ENCODE measurements around the gene FBRSL1.

DNA sequence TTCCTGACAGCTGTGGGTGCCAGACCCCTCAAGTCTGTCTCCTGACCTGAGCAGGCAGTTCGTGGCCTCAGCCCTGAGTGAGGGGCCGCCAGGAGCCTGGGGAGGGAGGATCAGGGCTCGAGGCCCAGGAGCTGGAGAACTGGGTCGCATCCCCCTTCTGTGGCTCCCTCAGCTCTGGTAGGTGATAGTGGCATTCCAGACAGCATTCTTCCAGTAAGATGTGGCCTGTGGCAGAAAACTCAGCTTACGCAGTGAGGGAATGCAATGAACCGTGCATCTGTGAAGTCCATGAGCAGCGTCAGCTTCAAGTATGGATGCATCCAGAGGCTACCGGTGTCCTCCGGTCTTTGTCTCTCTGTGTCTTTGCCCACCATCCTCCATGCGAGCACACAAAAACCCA, 28.4 kb upstream of the FBRSL1 start:
- TF ChIP-seq POLR2A (IDR thresholded peaks at IDR 0.05; ENCODE audit: borderline replicate concordance, extremely low read depth, insufficient read depth, insufficient read length) (no peak), ATF3 (IDR thresholded peaks at IDR 0.05) (no peak), RAD21 (IDR thresholded peaks at IDR 0.05; ENCODE audit: low read depth) (no peak), POLR2AphosphoS5 (IDR thresholded peaks at IDR 0.05; ENCODE audit: low read depth, low read length) (no peak), ZNF274 (IDR thresholded peaks at IDR 0.05; ENCODE audit: low read depth, low read length) (no peak), CBX3 (IDR thresholded peaks at IDR 0.05; ENCODE audit: low read depth) (no peak)
